ENCODE data around the gene ZNF101.
A peak's percentile ranks its signal among the peaks of the same experiment; 100 is the strongest.

Gene ZNF101

DNA sequence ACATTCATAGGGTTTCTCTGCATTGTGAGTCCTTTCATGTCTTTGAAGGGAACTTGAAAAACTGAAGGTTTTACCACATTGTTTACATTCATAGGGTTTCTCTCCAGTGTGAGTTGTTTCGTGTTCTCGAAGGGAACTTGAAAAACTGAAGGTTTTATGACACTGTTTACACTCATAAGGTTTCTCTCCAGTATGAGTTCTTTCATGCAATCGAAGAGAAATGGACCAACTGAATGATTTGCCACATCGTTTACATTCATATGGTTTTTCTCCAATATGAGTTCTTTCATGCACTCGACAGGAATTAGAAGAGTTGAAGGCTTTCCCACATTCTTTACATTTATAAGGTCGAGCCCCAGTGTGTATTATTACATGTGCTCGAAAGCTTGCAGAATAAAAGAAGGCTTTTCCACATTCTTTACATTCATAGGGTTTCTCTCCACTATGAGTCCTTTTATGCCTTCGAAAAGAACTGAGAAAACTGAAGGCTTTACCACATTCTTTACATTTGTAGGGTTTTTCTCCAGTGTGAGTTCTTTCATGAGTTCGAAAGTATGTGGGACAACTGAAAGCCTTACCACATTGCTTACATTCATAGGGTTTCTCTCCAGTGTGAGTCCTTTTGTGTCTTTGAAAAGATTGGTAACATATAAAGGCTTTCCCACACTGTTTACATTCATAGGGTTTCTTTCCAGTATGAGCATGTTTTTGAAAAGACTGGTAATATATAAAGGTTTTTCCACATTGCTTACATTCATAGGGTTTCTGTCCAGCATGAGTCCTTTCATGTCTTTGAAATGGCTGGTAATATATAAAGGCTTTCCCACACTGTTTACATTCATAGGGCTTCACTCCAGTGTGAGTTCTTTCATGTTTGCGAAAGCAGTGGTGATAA lies 43.5 kb downstream of the ZNF101 start:
- no peak for FAIRE-seq

DNA sequence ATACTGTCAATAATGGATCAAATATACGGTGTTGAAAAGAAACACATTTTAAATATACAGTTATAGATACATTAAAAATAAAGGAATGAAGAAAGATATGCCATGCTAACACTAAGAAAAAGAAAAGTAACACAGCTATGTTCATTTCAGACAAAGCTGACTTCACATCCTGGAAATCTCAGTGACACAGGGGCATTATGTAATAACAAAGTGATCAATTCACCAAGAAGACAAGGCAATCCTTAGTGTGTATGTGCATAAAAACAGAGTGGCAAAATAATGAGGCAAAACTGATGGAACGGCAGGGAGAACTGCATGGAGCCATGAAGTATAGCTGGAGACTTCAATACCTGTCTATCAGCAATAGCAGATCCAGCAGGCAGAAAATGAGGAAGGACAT lies 51.2 kb downstream of the ZNF101 start:
- no peak for FAIRE-seq

DNA sequence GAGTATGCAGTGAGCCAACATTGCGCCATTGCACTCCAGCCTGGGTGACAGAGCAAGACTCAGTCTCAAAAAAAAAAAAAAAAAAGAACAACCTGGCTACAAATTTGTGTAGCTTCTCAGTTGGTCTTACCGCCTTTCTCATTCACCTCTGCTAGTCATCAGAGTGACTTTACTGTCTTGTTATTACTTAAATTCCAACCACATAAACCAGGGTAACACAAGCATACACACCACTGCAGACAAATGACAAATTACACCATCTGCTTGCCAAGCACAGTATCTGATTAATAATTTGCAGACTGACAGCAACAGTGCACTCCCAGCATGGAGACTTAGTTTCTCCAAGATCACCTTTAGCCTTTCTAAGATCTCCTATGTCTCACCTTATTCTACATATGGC lies 53.3 kb downstream of the ZNF101 start:
- no peak for FAIRE-seq

DNA sequence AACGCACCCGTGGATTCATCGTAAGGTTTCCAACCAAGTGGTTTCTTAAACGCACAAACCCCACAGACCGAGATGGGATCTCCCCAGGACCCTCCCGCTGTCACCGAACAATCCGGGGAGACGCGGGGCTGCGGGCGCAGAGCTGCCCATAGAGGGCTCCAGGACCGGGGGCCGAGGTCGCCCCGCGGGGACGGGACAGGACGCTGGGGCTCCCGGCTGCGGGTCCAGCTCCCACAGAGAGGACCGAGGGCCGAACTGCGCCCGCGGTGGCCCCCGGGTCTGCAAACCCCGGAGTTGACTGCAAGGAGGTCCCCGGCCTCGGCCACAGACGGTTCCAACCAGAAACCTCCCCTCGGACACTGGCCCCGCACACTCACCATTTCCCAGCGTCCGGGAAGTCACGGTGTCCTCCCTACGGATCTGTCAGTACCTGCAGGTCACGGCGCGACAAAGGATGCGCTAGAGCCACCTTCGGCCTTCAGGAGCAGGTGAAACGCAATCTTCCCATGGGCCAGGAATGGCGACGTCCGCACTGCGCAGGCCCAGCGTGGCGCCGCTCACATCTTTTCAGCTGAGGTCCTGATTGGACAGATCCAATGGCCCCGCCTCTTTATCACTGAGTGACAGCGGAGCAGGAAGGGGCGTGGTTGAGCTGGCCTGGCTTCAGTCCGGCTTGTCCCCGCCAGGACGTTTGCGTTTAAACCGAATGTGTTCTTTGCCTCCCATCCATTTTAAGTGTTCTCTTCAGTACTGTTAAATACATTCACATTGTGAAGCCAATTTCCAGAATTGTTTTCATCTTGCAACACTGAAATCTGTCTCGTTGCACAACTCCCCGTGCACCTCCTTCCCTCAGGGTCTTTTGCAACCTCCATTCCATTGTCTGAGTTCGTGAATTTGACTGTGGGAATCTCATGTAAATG lies 64.2 kb downstream of the ZNF101 start, which contains the start of gene ZNF14:
ZNF14 (minus strand) TSS at position 534 of the 923 bp plus-strand sequence; CDS start at position 380, 154 bp downstream.
- peak; percentile 95 for FAIRE-seq
